ENCODE data around the gene GTF2H1.
"Not testable (repeated sequence)": the region's sequence is repeated elsewhere in the genome, so short reads cannot be mapped to it uniquely, and the experiment has no call there.

Gene GTF2H1

DNA sequence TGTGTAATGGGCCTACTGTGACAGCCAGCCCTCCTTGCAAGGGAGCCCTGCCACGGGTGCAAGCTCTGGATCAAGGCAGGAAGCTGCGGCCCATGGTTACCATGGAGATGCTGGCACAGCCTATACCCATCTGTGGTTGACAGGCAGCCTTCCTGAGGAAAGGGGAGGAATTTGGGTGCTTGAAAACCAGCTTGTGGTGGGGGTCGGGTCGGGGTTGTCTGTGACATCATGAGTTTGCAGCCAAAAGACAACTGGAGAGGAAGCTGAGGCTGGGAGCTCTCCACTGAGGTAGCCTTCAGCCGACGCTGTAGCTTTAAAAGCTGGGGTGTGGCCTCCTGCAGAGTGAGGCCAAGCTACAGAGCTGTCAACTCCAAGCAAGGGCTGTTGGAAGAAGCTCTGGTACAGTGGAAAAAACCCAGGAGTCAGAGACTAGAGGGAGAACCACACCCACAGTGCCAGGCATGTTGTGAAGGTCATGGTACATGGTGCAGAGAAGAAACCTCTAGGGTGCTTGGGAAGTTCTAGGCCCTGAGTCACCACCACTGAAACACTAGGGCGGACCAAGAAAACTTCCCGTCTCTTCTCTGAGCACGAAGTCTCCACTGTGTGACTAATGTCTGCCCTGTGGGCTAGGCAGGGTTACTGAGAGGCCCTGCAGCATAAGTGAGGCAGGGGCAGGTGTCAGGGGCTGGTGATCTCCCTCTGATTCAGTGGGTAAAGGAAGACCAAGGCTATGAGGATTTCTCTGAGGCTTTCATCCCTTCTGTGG lies 61.2 kb downstream of the GTF2H1 start:
- DNase-seq, result peak; percentile 51 to 81

DNA sequence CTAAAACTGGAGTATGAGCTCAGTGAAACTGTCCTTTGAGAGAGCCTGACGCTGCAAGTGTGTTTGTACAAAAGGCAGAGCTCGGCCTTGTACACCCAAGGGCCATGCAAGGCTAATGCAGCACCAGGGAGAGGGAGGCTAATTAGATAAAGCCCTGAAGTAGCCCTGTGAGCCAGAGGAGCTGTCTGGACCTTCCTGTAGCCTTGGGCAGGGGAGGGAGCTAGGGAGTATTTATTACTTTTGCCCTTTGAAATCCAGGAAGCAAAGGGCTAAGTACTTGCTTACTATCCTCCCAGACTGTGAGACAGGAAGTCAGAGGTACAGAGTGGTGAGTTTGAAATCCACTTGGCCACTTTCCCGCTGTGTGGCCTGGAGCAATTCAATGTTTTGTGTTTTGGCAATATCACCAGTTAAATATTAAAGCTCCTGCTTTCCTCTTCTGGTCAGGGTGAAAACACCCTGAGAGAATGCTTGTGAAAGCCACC lies 61.8 kb downstream of the GTF2H1 start:
- DNase-seq, result peak in 1 of 2 donors; percentile 28

DNA sequence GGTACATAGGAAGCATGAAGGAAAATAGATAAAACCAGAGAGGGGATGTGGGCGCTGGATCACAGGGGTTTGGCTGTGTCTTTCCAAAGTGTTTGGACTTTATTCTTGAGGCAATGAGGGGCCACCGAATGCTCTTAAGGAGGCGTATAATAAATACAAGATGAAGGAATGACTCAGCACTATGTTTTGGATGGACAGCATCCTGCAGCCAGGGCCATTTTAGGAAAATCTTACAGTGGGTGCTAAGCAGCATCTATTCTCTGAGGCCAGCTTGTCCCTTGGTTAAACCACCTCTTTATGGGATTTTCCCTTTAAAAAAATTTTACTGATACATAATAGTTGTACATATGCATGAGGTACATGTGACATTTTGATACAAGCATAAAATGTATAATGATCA lies 67.7 kb downstream of the GTF2H1 start:
- no peak for DNase-seq

DNA sequence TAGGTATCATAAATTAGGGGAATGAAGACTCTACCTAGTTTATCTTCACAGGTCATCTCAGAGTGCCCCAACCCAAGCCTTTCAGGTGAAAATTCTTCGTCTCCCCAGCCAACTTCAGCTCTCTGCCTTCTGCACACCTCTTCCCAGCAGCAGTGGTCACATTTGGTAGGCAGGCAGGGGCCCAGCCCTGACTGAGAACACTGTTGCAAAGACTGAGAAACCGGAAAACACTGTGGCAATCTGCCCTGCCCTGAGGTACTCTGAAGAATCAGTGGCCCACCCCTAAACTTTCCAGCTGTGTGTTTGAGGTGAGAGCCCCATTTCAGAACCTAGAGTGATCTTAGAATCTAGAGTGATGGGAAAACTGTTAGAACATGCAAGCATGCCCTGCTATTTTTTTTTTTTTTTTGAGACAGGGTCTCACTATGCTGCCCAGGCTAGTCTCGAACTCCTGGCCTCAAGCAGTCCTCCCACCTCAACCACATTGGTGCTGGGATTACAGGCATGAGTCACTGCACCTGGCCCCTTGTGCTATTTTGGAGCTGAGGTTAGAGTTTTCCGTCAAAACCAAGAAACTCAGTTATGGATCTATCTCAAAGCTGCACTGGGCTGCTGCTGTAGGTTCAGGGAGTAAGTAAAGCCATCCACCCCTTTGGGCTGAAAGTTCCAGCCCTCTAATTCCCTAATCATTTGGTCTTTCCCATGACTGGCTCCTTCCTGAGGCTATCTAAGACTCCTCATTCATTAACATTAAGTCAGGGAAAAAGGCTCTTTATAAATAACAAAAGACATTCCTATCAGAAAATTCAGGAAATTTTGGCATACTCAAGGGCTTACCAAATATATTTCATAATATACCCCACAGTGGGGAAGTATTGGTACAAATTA lies 70.3 kb downstream of the GTF2H1 start:
- DNase-seq, result peak in 1 of 2 donors; percentile 41

DNA sequence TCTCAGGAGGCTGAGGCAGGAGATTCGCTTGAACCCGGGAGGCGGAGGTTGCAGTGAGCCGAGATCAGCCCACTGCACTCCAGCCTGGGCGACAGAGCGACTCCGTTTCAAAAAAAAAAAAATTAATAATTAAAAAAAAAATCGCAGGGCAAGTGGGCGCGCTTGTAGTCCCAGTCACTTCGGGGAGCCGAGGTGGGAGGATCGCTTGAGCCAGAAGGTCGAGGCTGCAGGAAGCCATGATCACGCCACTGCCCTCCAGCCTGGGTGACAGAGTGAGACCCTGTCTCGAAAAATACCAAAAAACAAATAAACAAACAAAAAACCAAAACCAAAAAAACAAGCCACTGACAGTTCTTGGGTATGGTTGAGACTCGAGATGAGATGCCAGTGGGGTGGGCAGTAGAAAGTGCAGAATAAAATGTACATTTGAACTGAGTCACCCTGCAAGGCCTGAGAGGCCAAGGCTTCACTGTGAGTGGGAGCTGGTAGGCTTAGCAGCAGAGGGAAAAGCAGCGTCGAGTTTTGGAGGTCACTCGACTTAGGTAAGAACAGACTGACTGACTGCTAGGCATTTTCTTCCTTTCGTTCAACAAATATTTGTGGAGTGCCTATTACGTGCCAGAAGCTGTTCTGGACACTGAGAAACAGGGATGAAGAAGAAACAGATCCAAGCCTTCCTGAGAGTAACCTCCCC lies 71.4 kb downstream of the GTF2H1 start:
- DNase-seq, result no peak

DNA sequence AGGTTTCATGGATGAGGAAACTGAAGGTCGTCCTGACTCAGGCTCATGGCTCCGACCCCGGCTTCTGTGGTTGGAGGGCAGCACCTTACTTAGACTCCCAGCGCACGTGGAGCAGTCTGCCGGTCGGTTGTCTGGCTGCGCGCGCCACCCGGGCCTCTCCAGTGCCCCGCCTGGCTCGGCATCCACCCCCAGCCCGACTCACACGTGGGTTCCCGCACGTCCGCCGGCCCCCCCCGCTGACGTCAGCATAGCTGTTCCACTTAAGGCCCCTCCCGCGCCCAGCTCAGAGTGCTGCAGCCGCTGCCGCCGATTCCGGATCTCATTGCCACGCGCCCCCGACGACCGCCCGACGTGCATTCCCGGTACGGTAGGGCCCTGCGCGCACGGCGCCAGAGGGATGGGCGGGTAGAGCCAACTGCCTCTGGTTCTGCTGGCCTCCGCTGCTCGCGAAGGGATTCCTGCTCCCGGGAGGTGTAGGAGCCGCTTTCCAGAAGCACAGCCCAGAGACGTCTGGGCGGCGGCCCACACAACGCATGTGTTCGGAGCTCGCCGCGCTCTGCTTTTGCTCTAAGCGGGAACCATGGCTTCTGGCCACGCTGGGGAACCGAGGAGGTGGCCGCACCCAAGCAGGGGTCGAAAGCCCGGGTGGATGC lies 72.0 kb downstream of the GTF2H1 start, which contains the start of gene LDHA:
Gene LDHA (plus strand): TSS at position 289 of the 653 bp plus-strand sequence. CDS start 2,280 bp downstream, outside the sequence.
- peak; percentile 98 for DNase-seq

DNA sequence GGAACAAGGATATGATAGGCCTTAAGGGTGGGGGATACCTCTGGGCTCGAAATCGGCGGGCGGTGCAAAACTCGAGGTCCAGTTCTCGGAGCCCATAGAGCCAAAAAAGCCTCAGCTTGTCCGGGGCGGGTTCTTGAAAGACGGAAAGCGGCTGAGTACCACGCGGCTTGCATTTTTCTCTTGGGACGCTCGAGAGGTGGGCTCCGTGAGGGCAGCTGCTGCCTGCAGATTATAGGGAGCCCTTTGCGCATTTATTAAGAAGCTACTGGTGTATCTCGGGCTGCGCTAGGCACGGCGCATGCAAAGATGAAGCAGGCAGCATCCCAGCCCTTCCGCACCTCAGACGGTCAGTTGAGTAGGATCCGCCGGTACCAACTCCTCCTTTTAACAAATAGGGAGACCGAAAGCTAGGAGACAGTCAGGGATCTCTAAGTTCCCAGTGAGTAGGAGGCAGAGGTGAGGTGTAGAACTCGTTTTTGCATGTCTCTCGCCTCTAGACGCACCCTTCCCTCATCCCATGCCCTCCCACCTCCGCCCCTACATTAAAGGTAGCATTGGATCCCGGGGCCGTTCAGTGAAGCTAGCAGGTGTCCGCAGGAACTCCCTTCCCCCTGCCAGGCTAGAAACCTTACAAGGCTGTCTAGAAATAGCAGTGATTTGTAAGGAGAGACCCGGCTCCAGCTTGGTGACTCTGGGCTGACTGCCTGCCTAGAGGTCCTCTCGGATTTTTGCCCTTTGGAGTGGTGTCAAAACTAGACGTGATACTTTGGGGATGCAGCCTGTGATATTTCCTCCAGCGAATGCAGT lies 72.8 kb downstream of the GTF2H1 start:
- DNase-seq, result peak in 1 of 2 donors; percentile 32

DNA sequence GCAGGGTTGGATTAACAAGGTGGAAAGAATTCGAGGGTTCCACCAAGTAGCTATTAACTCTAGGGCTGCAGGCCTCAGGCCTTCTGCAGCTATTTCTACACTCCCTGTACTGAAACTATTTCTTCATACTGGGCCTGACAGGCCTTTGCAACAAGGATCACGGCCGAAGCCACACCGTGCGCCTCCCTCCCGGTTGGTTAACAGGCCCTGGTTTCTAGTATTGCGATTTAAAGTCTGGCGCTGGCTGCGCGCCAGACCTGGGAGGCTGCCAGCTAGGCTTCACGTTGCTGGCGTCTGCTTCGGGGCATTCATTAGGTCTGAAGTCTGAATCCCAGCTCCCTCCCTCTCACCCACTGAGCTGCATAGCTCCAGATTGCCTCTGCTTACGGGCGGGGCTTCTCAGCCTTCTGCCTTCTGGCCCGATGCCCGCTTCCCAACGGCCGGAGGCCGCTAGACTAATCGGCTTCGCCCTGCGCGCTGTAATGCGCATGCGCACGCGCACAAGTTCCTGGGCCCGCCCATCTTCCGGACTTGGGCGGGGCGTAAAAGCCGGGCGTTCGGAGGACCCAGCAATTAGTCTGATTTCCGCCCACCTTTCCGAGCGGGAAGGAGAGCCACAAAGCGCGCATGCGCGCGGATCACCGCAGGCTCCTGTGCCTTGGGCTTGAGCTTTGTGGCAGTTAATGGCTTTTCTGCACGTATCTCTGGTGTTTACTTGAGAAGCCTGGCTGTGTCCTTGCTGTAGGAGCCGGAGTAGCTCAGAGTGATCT lies 73.6 kb downstream of the GTF2H1 start:
- peak; percentile 96 to 98 for DNase-seq

DNA sequence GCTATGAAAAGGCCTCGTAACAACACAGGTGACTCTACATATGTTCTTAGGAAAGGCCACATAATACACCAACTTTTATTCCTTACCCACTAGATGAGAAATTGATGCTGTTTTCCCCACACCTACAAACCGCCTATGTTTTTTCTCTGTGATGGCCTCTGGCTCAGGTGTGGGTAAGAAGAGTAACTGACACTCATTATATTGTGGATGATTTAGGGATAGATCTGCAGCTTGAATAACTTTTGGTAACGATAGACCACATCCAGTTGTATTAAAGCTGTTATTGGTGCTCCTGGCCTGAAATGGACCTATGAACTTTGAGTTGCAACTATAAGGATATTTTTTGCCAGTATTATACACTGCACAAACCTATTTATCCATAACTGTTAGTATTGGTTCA lies 75.6 kb downstream of the GTF2H1 start:
- DNase-seq, result no peak

DNA sequence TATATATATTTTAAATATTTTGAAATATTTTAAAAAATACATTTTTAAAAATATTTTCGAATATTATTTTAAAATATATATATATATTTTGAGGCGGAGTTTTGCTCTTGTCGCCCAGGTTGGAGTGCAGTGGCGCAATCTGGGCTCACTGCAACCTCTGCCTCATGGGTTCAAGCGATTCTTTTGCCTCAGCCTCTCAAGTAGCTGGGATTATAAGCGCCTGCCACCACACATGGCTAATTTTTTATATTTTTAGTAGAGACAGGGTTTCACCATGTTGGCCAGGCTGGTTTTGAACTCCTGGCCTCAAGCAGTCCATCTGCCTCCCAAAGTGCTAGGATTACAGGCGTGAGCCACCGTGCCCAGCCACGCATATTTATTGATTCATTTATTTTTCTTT lies 78.7 kb downstream of the GTF2H1 start:
- DNase-seq, result not testable (repeated sequence)

DNA sequence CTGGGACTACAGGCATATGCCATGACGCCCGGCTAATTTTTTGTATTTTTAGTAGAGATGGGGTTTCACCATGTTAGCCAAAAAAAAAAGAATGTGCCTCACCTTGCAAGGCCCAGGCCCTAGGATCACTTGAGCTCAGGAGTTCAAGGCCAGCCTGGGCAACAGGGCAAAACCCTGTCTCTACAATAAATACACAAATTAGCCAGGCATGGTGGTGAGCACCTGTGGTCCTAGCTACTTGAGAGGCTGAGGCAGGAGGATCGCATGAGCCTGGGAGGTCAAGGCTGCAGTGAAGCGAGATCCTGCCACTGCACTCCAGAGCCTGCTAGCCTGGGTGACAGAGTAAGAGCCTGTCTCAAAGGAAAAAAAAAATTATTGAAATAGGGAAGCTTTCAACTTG lies 81.7 kb downstream of the GTF2H1 start:
- no peak for DNase-seq

DNA sequence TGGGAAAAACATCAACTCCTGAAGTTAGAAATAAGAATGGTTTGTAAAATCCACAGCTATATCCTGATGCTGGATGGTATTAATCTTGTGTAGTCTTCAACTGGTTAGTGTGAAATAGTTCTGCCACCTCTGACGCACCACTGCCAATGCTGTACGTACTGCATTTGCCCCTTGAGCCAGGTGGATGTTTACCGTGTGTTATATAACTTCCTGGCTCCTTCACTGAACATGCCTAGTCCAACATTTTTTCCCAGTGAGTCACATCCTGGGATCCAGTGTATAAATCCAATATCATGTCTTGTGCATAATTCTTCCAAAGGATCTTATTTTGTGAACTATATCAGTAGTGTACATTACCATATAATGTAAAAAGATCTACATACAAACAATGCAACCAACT lies 85.0 kb downstream of the GTF2H1 start:
- DNase-seq, result not testable (repeated sequence)

DNA sequence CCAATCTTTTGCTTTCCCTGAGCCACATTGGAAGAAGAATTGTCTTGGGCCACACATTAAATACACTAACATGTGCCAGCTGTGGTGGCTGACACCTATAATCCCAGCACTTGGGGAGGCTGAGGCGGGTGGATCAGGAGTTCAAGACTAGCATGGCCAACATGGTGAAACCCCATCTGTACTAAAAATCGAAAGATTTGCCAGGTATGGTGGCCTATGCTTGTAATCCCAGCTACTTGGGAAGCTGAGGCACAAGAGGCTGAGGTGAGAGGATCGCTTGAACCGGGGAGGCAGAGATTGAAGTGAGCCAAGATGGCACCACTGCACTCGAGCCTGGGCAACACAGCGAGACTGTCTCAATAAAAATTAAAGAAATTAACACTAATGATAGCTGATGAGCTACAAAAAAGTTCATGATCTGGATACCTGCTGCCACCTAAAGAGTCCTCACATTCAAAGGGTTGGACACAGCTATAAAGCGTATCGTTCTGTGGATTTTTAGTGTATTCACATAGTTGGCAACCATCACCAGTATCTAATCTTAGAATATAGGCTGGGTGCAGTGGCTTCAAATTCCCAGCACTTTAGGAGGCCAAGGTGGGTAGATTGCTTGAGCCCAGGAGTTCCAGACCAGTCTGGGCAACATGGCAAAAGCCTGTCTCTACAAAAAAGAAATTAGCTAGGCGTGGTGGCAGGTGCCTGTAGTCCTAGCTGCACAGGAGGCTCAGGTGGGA lies 86.4 kb downstream of the GTF2H1 start:
- DNase-seq, result no peak

DNA sequence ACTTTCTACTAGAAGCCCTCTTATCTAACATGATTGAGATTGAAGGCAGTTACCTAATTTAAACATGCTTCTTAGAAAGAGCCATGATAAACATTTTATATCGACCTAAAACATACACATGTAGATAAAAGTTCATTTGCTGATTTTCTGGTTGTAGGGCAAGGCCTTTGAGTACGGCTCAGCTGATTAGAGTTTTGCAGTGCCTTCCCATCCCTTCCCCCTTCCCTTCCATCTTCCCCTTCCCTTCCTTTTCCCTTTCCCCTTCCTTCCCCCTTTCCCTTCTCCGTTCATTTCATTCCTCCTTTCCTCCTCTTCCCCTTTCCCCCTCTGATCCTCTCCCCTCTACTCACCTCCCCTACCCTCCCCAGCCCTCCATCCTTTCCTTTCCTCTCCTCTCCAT lies 94.1 kb downstream of the GTF2H1 start:
- no peak for DNase-seq
